ENCODE measurements around the gene SNX8. TPM values are rescaled to one million over a fixed set of nuclear protein-coding genes. Genes with fewer than 3 reads are reported as not detected.

The SNX8 gene
- total and polyA plus RNA-seq, 8 donors: 17.0 to 60.5 (median 27.4) TPM

DNA sequence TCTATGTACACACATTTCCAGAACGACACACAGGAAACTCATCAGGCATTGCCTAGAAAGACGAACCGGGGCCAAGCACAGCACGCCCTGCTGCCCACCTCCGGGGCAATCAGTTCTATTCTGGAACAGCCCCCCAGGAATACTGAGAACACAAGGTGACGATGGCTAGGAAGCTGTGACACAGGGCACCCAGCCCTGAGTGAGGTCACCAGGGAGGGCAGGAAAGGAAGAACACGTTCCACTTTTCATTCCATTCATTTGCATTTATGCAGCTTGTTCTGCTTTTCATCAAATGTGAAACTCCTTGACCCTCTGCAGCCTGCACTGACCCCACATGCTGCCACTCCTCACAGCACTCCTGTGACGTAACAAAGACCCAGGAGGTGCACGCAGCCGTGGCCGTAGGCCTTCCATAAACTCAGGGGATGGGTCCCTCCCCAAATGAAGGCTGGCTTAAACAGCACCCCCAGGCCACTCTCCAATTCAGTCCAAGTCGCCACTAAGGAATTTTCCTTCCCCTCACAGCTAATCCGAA lies 110.4 kb downstream of the SNX8 start:
- Histone ChIP-seq H3K27me3 (no peaks in the 10 kb centered on the region), H3K4me1 (no peaks in the 10 kb centered on the region), H3K36me3 (peaks cover 0 to 62% of the 10 kb centered on the region in 2 donors), H3K4me3 (no peak overlapping the region), H3K9me3 (no peaks in the 10 kb centered on the region), H3K27ac (no peak overlapping the region)
- TF ChIP-seq, protein P1, sequence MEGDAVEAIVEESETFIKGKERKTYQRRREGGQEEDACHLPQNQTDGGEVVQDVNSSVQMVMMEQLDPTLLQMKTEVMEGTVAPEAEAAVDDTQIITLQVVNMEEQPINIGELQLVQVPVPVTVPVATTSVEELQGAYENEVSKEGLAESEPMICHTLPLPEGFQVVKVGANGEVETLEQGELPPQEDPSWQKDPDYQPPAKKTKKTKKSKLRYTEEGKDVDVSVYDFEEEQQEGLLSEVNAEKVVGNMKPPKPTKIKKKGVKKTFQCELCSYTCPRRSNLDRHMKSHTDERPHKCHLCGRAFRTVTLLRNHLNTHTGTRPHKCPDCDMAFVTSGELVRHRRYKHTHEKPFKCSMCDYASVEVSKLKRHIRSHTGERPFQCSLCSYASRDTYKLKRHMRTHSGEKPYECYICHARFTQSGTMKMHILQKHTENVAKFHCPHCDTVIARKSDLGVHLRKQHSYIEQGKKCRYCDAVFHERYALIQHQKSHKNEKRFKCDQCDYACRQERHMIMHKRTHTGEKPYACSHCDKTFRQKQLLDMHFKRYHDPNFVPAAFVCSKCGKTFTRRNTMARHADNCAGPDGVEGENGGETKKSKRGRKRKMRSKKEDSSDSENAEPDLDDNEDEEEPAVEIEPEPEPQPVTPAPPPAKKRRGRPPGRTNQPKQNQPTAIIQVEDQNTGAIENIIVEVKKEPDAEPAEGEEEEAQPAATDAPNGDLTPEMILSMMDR (IDR thresholded peaks at IDR 0.05): no peak
- DNase-seq (no peak), ATAC-seq (no peak)
- intact Hi-C loops (cut with DNase I): loop anchor here in 1 of 2 donors (10.0 kb wide), 2 partner anchors 539 to 609 kb away; no protein-coding TSS in a partner anchor

DNA sequence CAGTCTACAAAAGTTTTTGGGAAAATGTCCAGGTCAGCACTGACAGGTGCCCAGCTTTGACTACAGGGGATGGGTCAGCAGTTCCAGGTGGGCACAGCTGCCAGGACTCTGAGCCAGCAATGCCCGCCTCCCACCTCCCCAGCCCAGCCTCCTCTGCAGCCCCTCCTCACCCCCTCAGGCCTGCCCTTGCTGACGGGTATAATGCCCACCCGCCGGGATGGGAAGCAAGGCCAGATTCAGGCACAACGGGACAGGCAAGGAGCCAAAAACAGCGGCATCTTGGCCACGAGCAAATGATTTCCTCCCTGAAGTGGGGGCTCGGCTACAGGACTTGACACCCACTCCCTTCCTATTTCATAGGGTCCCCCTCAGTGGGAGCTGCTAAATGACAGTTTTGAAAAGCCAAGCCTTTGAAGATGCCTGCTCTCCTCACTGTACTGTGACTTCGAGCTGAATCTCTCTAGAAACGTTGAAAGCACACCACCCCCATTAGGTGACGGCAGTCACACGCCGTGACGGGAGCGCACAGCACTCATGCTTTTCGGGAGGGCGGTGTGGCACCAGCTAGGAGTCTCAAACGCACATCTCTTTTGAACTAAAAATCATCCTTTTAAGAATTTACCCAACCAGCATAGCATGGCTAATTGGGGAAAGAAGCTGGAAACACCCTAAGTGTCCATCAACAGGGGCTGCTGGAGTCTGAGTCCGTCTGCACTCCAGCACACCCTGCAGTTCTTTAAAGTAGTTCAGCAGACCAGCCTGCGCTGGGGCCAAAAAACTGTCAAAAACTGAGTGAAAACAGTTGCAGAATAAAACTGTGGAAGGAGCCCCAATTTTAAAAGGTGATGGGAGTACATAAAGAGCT lies 111.1 kb downstream of the SNX8 start:
- DNase-seq (peak in 2 of 4 donors; percentile 27 to 39), ATAC-seq (no peak)
- TF ChIP-seq, protein P1 (IDR thresholded peaks at IDR 0.05): no peak
- no peak overlapping the region for H3K27ac ChIP-seq
- H3K4me3 ChIP-seq: no peak overlapping the region
- no peaks in the 10 kb centered on the region for H3K9me3 ChIP-seq
- peaks cover 0 to 3% of the 10 kb centered on the region in 2 donors for H3K4me1 ChIP-seq
- no peaks in the 10 kb centered on the region for H3K27me3 ChIP-seq
- peaks cover 0 to 62% of the 10 kb centered on the region in 2 donors for H3K36me3 ChIP-seq
- intact Hi-C loops (cut with DNase I): loop anchor here in 1 of 2 donors (10.0 kb wide), 2 partner anchors 538 to 608 kb away; no protein-coding TSS in a partner anchor

DNA sequence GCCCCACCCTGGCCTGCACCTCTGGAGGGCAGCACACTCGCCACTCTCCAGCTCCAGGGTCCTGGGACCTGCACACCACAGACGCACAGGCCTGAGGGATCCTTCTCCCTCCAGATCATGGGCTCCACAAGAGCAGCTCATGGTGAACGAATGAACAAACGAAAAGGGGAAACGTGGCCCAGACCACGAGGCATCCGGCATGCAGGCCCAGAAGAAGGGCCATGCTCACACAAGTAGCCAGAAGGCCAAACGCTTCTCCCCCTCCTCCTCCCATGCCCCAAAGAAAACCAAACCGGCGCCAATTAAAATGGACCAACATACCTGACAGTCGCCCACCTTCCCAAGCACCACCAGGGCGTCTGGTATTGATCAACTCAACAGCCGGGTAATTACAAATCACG lies 111.9 kb downstream of the SNX8 start:
- TF ChIP-seq, protein P1 (IDR thresholded peaks at IDR 0.05): no peak
- ATAC-seq: no peak
- intact Hi-C loops (cut with DNase I): loop anchor here in 1 of 2 donors (10.0 kb wide), 2 partner anchors 538 to 608 kb away; no protein-coding TSS in a partner anchor

More for the DNA sequence above, 111.9 kb downstream of the SNX8 start:
- peaks cover 0 to 54% of the 10 kb centered on the region in 2 donors for H3K36me3 ChIP-seq
- H3K4me1 ChIP-seq: peaks cover 0 to 3% of the 10 kb centered on the region in 2 donors
- no peaks in the 10 kb centered on the region for H3K27me3 ChIP-seq
- H3K27ac ChIP-seq: no peak overlapping the region
- DNase-seq: no peak
- H3K9me3 ChIP-seq: no peaks in the 10 kb centered on the region
- H3K4me3 ChIP-seq: no peak overlapping the region

Small RNAs within 50 kb of the gene (microRNA-seq; reads per million reads assigned to microRNA genes)
- 0.34 to 0.68 reads per million in 2 donors for gene MIR6836

Other genes with a start within 250 kb of the SNX8 start
- 10 to 100 TPM; 50.9 to 58.8 TPM for gene MAD1L1, start 81.5 kb downstream of the SNX8 start, total RNA-seq
- gene MAD1L1, start 81.5 kb downstream of the SNX8 start, polyA plus RNA-seq (ENCODE audit: insufficient read length in 6 of 6): 10 to 100 TPM; 21.4 to 23.8 (median 22.1) TPM
- gene MRM2, start 72.2 kb downstream of the SNX8 start, total RNA-seq: 10 to 100 TPM; 23.0 to 25.7 TPM
- 10 to 100 TPM; 27.2 to 36.6 (median 32.3) TPM for gene MRM2, start 72.2 kb downstream of the SNX8 start, polyA plus RNA-seq (ENCODE audit: insufficient read length in 6 of 6)
- gene NUDT1, start 72.2 kb downstream of the SNX8 start, total RNA-seq: 10 to 100 TPM; 13.1 to 15.1 TPM
- gene NUDT1, start 72.2 kb downstream of the SNX8 start, polyA plus RNA-seq (ENCODE audit: insufficient read length in 6 of 6): 10 to 100 TPM; 16.6 to 26.3 (median 20.8) TPM
- 100 to 1,000 TPM in 1 of 2 donors, 10 to 100 TPM in 1; 91.4 to 131 TPM for gene EIF3B, start 40.4 kb upstream of the SNX8 start, total RNA-seq
- 100 to 1,000 TPM; 142 to 168 (median 159) TPM for gene EIF3B, start 40.4 kb upstream of the SNX8 start, polyA plus RNA-seq (ENCODE audit: insufficient read length in 6 of 6)
- gene CHST12, start 89.2 kb upstream of the SNX8 start, total RNA-seq: 10 to 100 TPM; 19.2 to 27.1 TPM
- 10 to 100 TPM; 11.7 to 18.4 (median 13.2) TPM for gene CHST12, start 89.2 kb upstream of the SNX8 start, polyA plus RNA-seq (ENCODE audit: insufficient read length in 6 of 6)
- not detected for gene GRIFIN, start 162.0 kb upstream of the SNX8 start, total RNA-seq
- gene GRIFIN, start 162.0 kb upstream of the SNX8 start, polyA plus RNA-seq (ENCODE audit: insufficient read length in 6 of 6): under 1 TPM in 3 of 6 donors, not detected in 3; 0.22 to 0.31 (median 0.26) TPM
- 10 to 100 TPM; 38.0 to 59.2 TPM for gene LFNG, start 205.3 kb upstream of the SNX8 start, total RNA-seq
- 10 to 100 TPM in 3 of 6 donors, 1 to 10 TPM in 3; 5.2 to 12.5 (median 9.9) TPM for gene LFNG, start 205.3 kb upstream of the SNX8 start, polyA plus RNA-seq (ENCODE audit: insufficient read length in 6 of 6)
- 10 to 100 TPM; 22.5 to 24.7 TPM for gene BRAT1, start 241.1 kb upstream of the SNX8 start, total RNA-seq
- 10 to 100 TPM; 26.2 to 41.4 (median 29.2) TPM for gene BRAT1, start 241.1 kb upstream of the SNX8 start, polyA plus RNA-seq (ENCODE audit: insufficient read length in 6 of 6)
- 10 to 100 TPM; 19.0 to 19.3 TPM for gene IQCE, start 244.5 kb upstream of the SNX8 start, total RNA-seq
- gene IQCE, start 244.5 kb upstream of the SNX8 start, polyA plus RNA-seq (ENCODE audit: insufficient read length in 6 of 6): 10 to 100 TPM; 14.7 to 25.1 (median 18.3) TPM